Esophagus squamous epithelium (tissue), 4 donors: ENCODE results near the gene CAMK2G.

Source experiments
- CTCF ChIP-seq, 6 experiments: fragments of 450-650 bp in 4 of 6; fragments of 200-600 bp in 2 of 6; sonication (generic) in 2 of 6; IDR thresholded peaks; one replicate each; pipeline ENCODE4 v1.5.1; 2016 to 2019; ENCODE audit warnings: antibody characterized with exemption in 6 of 6, mild to moderate bottlenecking in 4 of 6, moderate library complexity in 4 of 6
- POLR2A ChIP-seq, 4 donors: fragments of 450-650 bp; IDR thresholded peaks; one replicate each; pipeline ENCODE4 v1.6.1; 2017; ENCODE audit warnings: antibody characterized with exemption in 4 of 4, mild to moderate bottlenecking in 4 of 4, moderate library complexity in 3 of 4

DNA sequence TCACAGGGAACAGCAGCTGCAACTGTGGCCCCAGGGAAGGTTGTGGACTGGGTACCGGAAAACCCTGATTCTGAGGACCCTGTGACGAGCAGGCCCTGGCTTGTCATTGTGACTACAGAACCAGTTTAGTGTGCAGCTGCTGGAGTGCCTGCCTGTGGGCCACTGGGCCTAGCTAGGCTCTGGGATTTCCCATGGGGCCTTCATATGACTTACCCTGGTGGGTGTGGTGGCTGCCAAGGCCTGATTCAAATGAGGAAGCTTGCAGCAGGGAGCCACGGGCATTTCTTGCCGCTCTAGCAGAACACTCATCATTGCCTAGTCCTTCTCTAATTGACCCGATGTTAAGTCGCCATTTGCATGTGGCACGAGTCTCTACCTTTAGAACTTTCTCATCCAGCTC, 14.7 kb upstream of the CAMK2G start:
- peak in 1 of 6 experiments; percentile 2 for TF ChIP-seq CTCF (IDR thresholded peaks at IDR 0.05)
- TF ChIP-seq POLR2A (IDR thresholded peaks at IDR 0.05): peak in 1 of 4 donors; percentile 10
